Osteoblast (primary cell): ENCODE measurements around the gene SEL1L2. TPM values are rescaled to one million over a fixed set of nuclear protein-coding genes. Genes with fewer than 3 reads are reported as not detected.

Experiments
- DNase-seq: peaks from one replicate; pipeline ENCODE4 v3.0.0; 2011; ENCODE audit warnings: low spot score, mixed read lengths; ENCODE audit not compliant: insufficient read length; ENCODE audit errors: missing footprints
- H2AFZ ChIP-seq: 2 replicates; pipeline ENCODE4 v1.6.0; 2011; ENCODE audit warnings: mild to moderate bottlenecking, low read length
- H3K27ac ChIP-seq: 2 replicates; pipeline ENCODE4 v1.5.1; 2011; ENCODE audit warnings: mild to moderate bottlenecking, low read depth, low read length, moderate library complexity
- H3K27me3 ChIP-seq: 2 replicates; pipeline ENCODE4 v1.6.0; 2012; ENCODE audit warnings: mild to moderate bottlenecking, control low read depth, inconsistent platforms, low read length, moderate library complexity; ENCODE audit not compliant: insufficient read depth
- H3K36me3 ChIP-seq: 2 replicates; pipeline ENCODE4 v1.5.1; 2011; ENCODE audit warnings: mild to moderate bottlenecking, low read length, control low read depth, moderate library complexity; ENCODE audit not compliant: insufficient read depth
- H3K4me1 ChIP-seq: 2 replicates; pipeline ENCODE4 v1.5.1; 2011; ENCODE audit warnings: mild to moderate bottlenecking, low read length, control low read depth, moderate library complexity; ENCODE audit not compliant: insufficient read depth
- H3K4me2 ChIP-seq: 2 replicates; pipeline ENCODE4 v1.6.0; 2011; ENCODE audit warnings: mild to moderate bottlenecking, low read length; ENCODE audit not compliant: insufficient read depth
- H3K4me3 ChIP-seq: fragments of 200-600 bp; sonication (generic); 3 replicates; pipeline ENCODE4 v1.5.1; 2012; ENCODE audit warnings: mild to moderate bottlenecking, low read length, inconsistent platforms; ENCODE audit not compliant: insufficient read depth
- H3K79me2 ChIP-seq: 2 replicates; pipeline ENCODE4 v1.6.0; 2012; ENCODE audit warnings: mild to moderate bottlenecking, low read length, control low read depth, inconsistent platforms; ENCODE audit not compliant: insufficient read depth
- H3K9me3 ChIP-seq: 2 replicates; pipeline ENCODE4 v1.5.1; 2011; ENCODE audit warnings: low read depth, low read length, control low read depth
- H4K20me1 ChIP-seq: 2 replicates; pipeline ENCODE4 v1.6.0; 2012; ENCODE audit warnings: mild to moderate bottlenecking, low read length, control low read depth; ENCODE audit not compliant: insufficient read depth
- CTCF ChIP-seq: IDR thresholded peaks from 2 replicates; pipeline ENCODE4 v1.5.1; 2011; ENCODE audit warnings: mild to moderate bottlenecking, low read depth, low read length, moderate library complexity; ENCODE audit errors: extremely low read depth
- total RNA-seq: library from RNA; depleted of rRNA; stranded (reverse); fragments of >200 nt; gene quantifications from 2 replicates; pipeline ENCODE4 v1.2.3, GENCODE V29; 2012

Gene SEL1L2
- total RNA-seq, 1 donor, result not detected

- DNase-seq, result no peak
Observed at GRCh38 chr20:13838664-13839063, 151.8 kb downstream of the SEL1L2 start.

GRCh38 chr20:13831476-13831875 is 158.9 kb downstream of the SEL1L2 start:
- Histone ChIP-seq H3K4me1 (no peaks in the 10 kb centered on the region), H4K20me1 (no peaks in the 10 kb centered on the region), H3K27ac (no peak overlapping the region), H3K4me2 (no peak overlapping the region), H3K4me3 (no peak overlapping the region), H2AFZ (no peak overlapping the region), H3K79me2 (no peaks in the 10 kb centered on the region), H3K36me3 (no peaks in the 10 kb centered on the region), H3K27me3 (no peaks in the 10 kb centered on the region), H3K9me3 (no peaks in the 10 kb centered on the region)
- TF ChIP-seq CTCF, result no peak
- DNase-seq, result no peak

More at GRCh38 chr20:13838664-13839063, 151.8 kb downstream of the SEL1L2 start:
- no peak overlapping the region for H3K27ac ChIP-seq
- H2AFZ ChIP-seq, result no peak overlapping the region
- no peaks in the 10 kb centered on the region for H3K9me3 ChIP-seq
- peaks cover 5% of the 10 kb centered on the region for H3K4me1 ChIP-seq
- H3K79me2 ChIP-seq, result no peaks in the 10 kb centered on the region
- no peak overlapping the region for H3K4me3 ChIP-seq
- TF ChIP-seq CTCF, result no peak
- no peaks in the 10 kb centered on the region for H3K36me3 ChIP-seq
- H4K20me1 ChIP-seq, result no peaks in the 10 kb centered on the region
- H3K4me2 ChIP-seq, result no peak overlapping the region
- H3K27me3 ChIP-seq, result no peaks in the 10 kb centered on the region

GRCh38 chr20:13825465-13825864 is 164.9 kb downstream of the SEL1L2 start:
- no peaks in the 10 kb centered on the region for H3K79me2 ChIP-seq
- no peak overlapping the region for H3K4me2 ChIP-seq
- TF ChIP-seq CTCF, result no peak
- no peak overlapping the region for H2AFZ ChIP-seq
- DNase-seq, result no peak
- no peaks in the 10 kb centered on the region for H3K27me3 ChIP-seq
- H4K20me1 ChIP-seq, result no peaks in the 10 kb centered on the region
- H3K27ac ChIP-seq, result no peak overlapping the region
- no peaks in the 10 kb centered on the region for H3K9me3 ChIP-seq
- H3K36me3 ChIP-seq, result no peaks in the 10 kb centered on the region
- H3K4me1 ChIP-seq, result no peaks in the 10 kb centered on the region
- no peak overlapping the region for H3K4me3 ChIP-seq

- no peaks in the 10 kb centered on the region for H3K9me3 ChIP-seq
- no peak overlapping the region for H3K4me2 ChIP-seq
- H4K20me1 ChIP-seq, result no peaks in the 10 kb centered on the region
- no peaks in the 10 kb centered on the region for H3K36me3 ChIP-seq
- no peaks in the 10 kb centered on the region for H3K4me1 ChIP-seq
- H2AFZ ChIP-seq, result no peak overlapping the region
- no peaks in the 10 kb centered on the region for H3K27me3 ChIP-seq
- H3K27ac ChIP-seq, result no peak overlapping the region
- no peak for DNase-seq
- H3K79me2 ChIP-seq, result no peaks in the 10 kb centered on the region
- H3K4me3 ChIP-seq, result no peak overlapping the region
- TF ChIP-seq CTCF, result no peak
Observed at GRCh38 chr20:13824459-13824858, 166.0 kb downstream of the SEL1L2 start.
